Cardiac fibroblast (primary cell): ENCODE results near the gene DOK1.

ENCODE experiments used
- DNase-seq, 2 donors: peaks; one replicate each; pipeline versions ENCODE4 v3.0.0 to v3.0.0-alpha.2; 2010; ENCODE audit warnings: low read depth in 2 of 2
- H3K4me3 ChIP-seq, 2 donors: replicated peaks in 1 of 2; 1 replicate in 1 of 2; 2 replicates in 1 of 2; pipeline ENCODE4 v1.5.1; 2011; ENCODE audit warnings: low read depth in 2 of 2, low read length in 2 of 2, mild to moderate bottlenecking in 2 of 2, moderate library complexity in 1 of 2
- CTCF ChIP-seq: IDR thresholded peaks from one replicate; pipeline ENCODE4 v1.5.1; 2011; ENCODE audit warnings: low read depth, mild to moderate bottlenecking, low read length, inconsistent platforms

Gene DOK1

GRCh38 chr2:74585406-74586185 is 31.1 kb downstream of the DOK1 start:
- no peak for TF ChIP-seq CTCF
- DNase-seq: peak; percentile 31 to 36
- no peak overlapping the region for H3K4me3 ChIP-seq

GRCh38 chr2:74587664-74588277 is 33.3 kb downstream of the DOK1 start:
- H3K4me3 ChIP-seq: no peak overlapping the region
- peak; percentile 71 for TF ChIP-seq CTCF
- DNase-seq: peak; percentile 86 to 88

GRCh38 chr2:74588664-74589063 is 34.1 kb downstream of the DOK1 start:
- H3K4me3 ChIP-seq: no peak overlapping the region
- DNase-seq: no peak
- TF ChIP-seq CTCF: no peak

- DNase-seq: peak in 1 of 2 donors; percentile 59
- no peak for TF ChIP-seq CTCF
- H3K4me3 ChIP-seq: no peak overlapping the region
These were observed 39.6 kb downstream of the DOK1 start for GRCh38 chr2:74593826-74594772.

GRCh38 chr2:74596584-74596983 is 42.1 kb downstream of the DOK1 start:
- DNase-seq: no peak
- TF ChIP-seq CTCF: no peak
- no peak overlapping the region for H3K4me3 ChIP-seq

- DNase-seq: no peak
- TF ChIP-seq CTCF: no peak
- no peak overlapping the region for H3K4me3 ChIP-seq
These were observed 42.9 kb downstream of the DOK1 start for GRCh38 chr2:74597410-74597809.
